ENCODE measurements around the gene DNAJA4.

DNA sequence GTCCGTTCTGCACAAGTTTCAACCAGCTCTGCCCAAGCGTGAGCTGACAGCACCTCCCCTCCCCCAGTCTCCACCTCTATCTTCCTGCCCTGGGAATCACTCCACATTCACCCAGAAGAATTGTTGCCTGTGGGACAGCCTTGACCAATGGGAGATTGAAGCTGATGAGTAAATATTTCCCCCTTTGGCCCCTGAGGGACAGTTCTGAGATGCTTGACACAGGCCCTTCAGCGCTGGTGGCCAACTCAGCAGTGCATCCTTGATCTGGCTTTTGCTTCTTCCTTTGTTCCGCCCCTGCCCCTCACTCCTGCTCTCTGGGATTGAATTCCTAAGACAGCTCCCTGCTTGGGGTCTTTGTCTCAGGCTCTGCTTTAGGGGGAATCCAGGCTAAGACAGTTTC lies 48.2 kb downstream of the DNAJA4 start:
- TF ChIP-seq, protein P1, sequence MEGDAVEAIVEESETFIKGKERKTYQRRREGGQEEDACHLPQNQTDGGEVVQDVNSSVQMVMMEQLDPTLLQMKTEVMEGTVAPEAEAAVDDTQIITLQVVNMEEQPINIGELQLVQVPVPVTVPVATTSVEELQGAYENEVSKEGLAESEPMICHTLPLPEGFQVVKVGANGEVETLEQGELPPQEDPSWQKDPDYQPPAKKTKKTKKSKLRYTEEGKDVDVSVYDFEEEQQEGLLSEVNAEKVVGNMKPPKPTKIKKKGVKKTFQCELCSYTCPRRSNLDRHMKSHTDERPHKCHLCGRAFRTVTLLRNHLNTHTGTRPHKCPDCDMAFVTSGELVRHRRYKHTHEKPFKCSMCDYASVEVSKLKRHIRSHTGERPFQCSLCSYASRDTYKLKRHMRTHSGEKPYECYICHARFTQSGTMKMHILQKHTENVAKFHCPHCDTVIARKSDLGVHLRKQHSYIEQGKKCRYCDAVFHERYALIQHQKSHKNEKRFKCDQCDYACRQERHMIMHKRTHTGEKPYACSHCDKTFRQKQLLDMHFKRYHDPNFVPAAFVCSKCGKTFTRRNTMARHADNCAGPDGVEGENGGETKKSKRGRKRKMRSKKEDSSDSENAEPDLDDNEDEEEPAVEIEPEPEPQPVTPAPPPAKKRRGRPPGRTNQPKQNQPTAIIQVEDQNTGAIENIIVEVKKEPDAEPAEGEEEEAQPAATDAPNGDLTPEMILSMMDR (IDR thresholded peaks at IDR 0.05 in 8 of 11, conservative IDR thresholded peaks at IDR 0.05 in 3 of 11), result no peak
- TF ChIP-seq POLR2AphosphoS5 (IDR thresholded peaks at IDR 0.05), result no peak
